GM13977 (cell line): Measurements from ENCODE around the gene SPATA24.

Experiments
- DNase-seq: peaks from one replicate; pipeline ENCODE4 v3.0.0; 2012; ENCODE audit warnings: low spot score
- CTCF ChIP-seq: IDR thresholded peaks from 2 replicates; pipeline ENCODE4 v1.5.1; 2012; ENCODE audit warnings: mild to moderate bottlenecking, control low read depth; ENCODE audit not compliant: insufficient read depth; ENCODE audit errors: extremely low read depth, missing control alignments
- in situ Hi-C: fragments of 300-500 bp; cut with MboI; formaldehyde crosslinking; loops from one replicate; pipeline ENCODE4 v1.12.0; 2022; ENCODE audit warnings: low sequenced_read_pairs, low pct_unique_long_range_greater_than_20kb, mixed read lengths, inconsistent platforms; ENCODE audit not compliant: unreplicated experiment

The SPATA24 gene

GRCh38 chr5:139403787-139404483, at the start of gene SPATA24:
Gene SPATA24 (minus strand): TSS chr5:139404089. CDS start chr5:139404060, 29 bp downstream.
- TF ChIP-seq CTCF, result no peak
- peak; percentile 93 for DNase-seq
- in situ Hi-C loops, result no loop called here

GRCh38 chr5:139451878-139452660, 48.2 kb upstream of the SPATA24 start:
- DNase-seq, result no peak
- in situ Hi-C loops, result no loop called here
- no peak for TF ChIP-seq CTCF

- in situ Hi-C loops, result no loop called here
- no peak for DNase-seq
- no peak for TF ChIP-seq CTCF
Observed at GRCh38 chr5:139451176-139451575, 47.3 kb upstream of the SPATA24 start.

- TF ChIP-seq CTCF, result no peak
- in situ Hi-C loops, result no loop called here
- no peak for DNase-seq
Observed at GRCh38 chr5:139446956-139447779, 43.3 kb upstream of the SPATA24 start.

- in situ Hi-C loops, result no loop called here
- no peak for DNase-seq
- TF ChIP-seq CTCF, result no peak
Observed at GRCh38 chr5:139445325-139446170, 41.7 kb upstream of the SPATA24 start.
